Epithelial cell of esophagus (primary cell): ENCODE results near the gene RHBDD2.
"Not testable (repeated sequence)": the region's sequence is repeated elsewhere in the genome, so short reads cannot be mapped to it uniquely, and the experiment has no call there.

ENCODE experiments used
- DNase-seq: peaks from one replicate; pipeline ENCODE4 v3.0.0; 2010; ENCODE audit warnings: low read depth
- H3K4me3 ChIP-seq: 2 replicates; pipeline ENCODE4 v1.5.1; 2011; ENCODE audit warnings: mild to moderate bottlenecking, low read length, control low read depth
- TF ChIP-seq, protein P1 (sequence below): IDR thresholded peaks from 2 replicates; pipeline ENCODE4 v1.5.1; 2011; ENCODE audit warnings: low read depth, mild to moderate bottlenecking, low read length, control low read depth, inconsistent platforms; ENCODE audit not compliant: insufficient read depth; ENCODE audit errors: missing control alignments

RHBDD2 gene

DNA sequence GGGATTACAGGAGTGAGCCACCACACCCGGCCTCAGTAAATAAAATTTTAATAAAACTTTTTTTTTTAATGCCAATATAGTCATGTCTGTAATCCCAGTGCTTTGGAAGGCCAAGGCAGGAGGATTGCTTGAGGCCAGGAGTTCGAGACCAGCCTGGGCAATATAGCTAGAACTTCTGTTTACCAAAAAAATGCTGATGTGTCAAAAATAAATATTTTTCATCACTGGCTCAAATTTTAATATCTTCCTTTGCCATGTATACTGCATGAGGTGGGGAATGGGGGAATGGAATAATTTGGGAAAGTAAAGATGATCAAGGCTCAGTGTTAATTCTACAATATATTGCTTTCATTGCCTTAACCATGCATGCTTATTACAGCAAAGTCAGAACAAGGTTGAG, 10.7 kb upstream of the RHBDD2 start:
- no peak for DNase-seq

DNA sequence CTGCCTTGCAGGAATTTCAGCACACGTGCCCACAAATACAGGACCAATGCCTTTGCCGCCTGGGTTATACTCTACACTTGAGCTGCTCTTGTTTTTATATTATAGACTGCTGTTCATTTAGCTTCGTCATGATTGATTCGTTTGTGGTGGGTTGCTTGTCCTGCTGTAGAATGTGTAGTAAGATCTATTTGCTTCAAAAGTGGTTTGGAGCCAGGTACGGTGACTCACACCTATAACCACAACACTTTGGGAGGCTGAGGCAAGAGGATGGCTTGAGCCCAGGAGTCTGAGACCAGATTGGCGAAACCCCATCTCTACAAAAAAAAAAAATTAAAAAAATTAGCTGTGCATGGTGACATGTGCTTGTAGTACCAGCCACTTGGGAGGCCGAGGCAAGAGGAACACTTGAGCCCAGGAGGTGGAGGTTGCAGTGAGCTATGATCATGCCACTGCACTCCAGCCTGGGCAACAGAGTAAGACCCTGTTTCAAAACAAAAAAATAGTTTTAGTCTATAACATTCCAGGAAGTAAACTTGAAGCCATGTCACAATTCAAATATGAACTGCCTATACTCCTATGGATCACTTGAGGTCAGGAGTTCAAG, 9.0 kb upstream of the RHBDD2 start:
- H3K4me3 ChIP-seq, result no peak overlapping the region
- TF ChIP-seq, protein P1, sequence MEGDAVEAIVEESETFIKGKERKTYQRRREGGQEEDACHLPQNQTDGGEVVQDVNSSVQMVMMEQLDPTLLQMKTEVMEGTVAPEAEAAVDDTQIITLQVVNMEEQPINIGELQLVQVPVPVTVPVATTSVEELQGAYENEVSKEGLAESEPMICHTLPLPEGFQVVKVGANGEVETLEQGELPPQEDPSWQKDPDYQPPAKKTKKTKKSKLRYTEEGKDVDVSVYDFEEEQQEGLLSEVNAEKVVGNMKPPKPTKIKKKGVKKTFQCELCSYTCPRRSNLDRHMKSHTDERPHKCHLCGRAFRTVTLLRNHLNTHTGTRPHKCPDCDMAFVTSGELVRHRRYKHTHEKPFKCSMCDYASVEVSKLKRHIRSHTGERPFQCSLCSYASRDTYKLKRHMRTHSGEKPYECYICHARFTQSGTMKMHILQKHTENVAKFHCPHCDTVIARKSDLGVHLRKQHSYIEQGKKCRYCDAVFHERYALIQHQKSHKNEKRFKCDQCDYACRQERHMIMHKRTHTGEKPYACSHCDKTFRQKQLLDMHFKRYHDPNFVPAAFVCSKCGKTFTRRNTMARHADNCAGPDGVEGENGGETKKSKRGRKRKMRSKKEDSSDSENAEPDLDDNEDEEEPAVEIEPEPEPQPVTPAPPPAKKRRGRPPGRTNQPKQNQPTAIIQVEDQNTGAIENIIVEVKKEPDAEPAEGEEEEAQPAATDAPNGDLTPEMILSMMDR, result no peak
- peak; percentile 60 for DNase-seq

More for the DNA sequence above, 10.7 kb upstream of the RHBDD2 start:
- H3K4me3 ChIP-seq, result no peak overlapping the region
- TF ChIP-seq, protein P1, result no peak

DNA sequence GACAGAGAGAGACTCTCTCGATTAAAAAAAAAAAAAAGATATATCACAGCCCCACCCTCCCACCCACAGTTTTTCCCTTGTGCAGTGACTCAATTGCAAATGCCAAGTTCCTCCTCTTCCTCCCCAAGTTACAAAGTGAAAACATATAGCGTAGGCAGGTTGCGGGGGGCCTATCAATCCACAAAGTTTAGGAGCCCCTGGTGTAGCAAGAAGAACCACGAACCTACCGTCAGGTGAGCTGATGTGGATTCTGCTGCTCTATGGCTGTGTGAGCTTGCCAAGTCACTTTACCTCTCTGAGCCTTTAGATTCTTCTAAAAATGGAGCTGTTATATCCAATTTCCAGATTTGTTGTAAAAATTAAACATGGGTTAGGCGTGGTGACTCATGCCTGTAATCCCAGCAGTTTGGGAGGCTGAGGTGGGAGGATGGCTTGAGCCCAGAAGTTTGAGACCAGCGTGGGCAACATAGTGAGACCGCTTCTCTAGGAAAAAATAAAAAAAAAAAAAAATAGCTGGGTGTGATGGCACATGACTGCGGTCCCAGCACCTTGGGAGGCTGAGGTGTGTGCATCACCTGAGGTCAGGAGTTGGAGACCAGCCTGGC, 8.2 kb upstream of the RHBDD2 start:
- no peak overlapping the region for H3K4me3 ChIP-seq
- TF ChIP-seq, protein P1, result no peak
- DNase-seq, result no peak

DNA sequence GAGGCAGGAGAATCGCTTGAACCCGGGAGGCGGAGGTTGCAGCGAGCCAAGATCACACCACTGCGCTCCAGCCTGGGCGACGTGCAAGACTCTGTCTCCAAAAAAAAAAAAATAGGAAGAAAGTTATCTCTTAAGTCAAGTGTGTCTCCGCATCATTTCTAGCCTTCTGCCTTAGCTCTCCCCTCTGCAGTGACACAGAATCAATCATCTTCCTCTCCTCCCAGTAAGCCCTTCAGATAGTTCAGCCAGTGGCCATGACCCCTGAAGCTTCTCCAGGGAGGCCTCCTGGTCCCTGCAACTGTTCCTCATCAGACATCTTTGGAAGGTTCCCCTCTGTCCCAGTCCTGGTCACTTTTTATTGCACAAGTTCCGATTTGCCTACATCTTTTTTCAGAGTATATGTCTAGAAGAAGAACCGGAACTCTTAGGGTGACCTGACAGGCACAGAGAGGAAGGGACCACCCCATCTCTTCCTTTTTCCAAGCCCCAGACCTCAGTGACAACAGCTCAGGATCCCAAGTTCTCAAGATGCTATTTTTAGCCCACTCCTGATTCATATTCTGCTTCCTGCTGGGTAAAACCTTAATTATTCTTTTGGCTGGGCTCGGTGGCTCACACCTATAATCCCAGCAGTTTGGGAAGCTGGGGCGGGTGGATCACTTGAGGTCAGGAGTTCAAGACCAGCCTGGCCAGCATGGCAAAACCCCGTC, 6.6 kb upstream of the RHBDD2 start:
- no peak overlapping the region for H3K4me3 ChIP-seq
- no peak for DNase-seq
- TF ChIP-seq, protein P1, result no peak

DNA sequence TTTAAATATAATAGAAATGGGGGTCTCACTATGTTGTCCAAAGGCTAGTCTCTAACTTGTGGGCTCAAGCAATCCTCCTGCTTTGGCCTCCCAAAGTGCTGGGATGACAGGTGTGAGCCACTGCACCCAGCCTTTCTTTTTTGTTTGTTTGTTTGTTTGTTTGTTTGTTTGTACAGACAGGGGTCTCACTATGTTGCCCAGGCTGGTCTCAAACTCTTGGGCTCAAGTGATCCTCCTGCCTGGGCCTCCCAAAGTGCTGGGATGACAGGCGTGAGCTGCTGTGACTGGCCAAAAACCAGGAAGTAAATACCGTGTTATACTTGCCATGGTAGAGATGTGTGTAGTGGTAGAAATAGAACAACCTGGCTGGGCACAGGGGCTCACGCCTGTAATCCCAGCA, 4.7 kb upstream of the RHBDD2 start:
- not testable (repeated sequence) for DNase-seq, H3K4me3 ChIP-seq

DNA sequence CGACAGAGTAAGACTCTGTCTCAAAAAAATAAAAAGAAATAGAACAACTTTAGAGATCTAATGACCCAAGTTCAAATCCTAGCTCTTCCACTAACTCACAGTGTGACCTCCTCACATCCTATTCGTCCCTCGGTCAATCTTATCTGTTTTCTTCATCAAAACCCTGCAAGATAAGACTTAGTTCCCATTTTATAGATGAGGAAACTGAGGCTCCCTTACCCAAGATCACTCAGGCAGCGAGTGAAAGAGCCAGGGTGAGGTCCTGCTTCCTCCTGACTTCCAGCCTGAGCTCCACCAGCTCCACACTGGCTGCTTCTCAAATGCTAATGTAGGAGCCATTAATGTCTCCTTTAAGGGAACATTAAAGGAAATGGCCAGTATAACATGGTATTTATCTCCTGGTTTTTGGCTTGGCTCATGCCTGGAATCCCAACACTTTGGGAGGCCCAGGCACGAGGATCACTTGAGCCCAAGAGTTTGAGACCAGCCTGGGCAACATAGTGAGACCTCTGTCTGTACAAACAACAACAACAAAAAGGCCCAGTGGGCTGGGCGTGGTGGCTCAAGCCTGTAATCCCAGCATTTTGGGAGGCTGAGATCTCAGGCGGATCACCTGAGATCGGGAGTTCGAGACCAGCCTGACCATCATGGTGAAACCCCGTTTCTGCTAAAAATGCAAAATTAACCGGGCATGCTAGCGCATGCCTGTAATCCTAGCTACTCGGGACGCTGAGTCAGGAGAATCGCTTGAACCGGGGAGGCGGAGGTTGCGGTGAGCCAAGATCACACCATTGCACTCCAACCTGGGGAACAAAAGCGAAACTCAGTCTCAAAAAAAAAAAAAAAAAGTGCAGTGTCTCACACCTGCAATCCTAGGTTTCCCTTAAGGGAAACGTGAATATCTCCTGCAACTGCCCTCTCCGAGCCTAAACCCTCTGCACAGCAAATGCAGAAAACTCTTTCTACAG, 3.4 kb upstream of the RHBDD2 start:
- no peak overlapping the region for H3K4me3 ChIP-seq
- TF ChIP-seq, protein P1, result no peak
- peak; percentile 89 for DNase-seq
